Stomach (tissue), 4 donors: ENCODE results near the gene ZACN.

Experiments
- EP300 ChIP-seq: sonication (generic); formaldehyde crosslinking; IDR thresholded peaks from one replicate; pipeline ENCODE4 v1.6.1; 2017; ENCODE audit warnings: antibody characterized with exemption
- POLR2A ChIP-seq, 4 donors: fragments of 450-650 bp; IDR thresholded peaks; one replicate each; pipeline ENCODE4 v1.6.1; 2016; ENCODE audit warnings: antibody characterized with exemption in 4 of 4, control low read depth in 2 of 4, mild to moderate bottlenecking in 1 of 4, moderate library complexity in 1 of 4
- POLR2AphosphoS5 ChIP-seq, 3 donors: sonication (generic); formaldehyde crosslinking; IDR thresholded peaks; one replicate each; pipeline ENCODE4 v1.6.1; 2016; ENCODE audit warnings: antibody characterized with exemption in 3 of 3
- TF ChIP-seq, protein P1 (sequence below), 7 experiments: fragments of 450-650 bp in 4 of 7; fragments of 200-600 bp in 3 of 7; sonication (generic) in 3 of 7; IDR thresholded peaks; one replicate each; pipeline ENCODE4 v1.5.1; 2016 to 2019; ENCODE audit warnings: antibody characterized with exemption in 7 of 7, control low read depth in 2 of 7, mild to moderate bottlenecking in 1 of 7

DNA sequence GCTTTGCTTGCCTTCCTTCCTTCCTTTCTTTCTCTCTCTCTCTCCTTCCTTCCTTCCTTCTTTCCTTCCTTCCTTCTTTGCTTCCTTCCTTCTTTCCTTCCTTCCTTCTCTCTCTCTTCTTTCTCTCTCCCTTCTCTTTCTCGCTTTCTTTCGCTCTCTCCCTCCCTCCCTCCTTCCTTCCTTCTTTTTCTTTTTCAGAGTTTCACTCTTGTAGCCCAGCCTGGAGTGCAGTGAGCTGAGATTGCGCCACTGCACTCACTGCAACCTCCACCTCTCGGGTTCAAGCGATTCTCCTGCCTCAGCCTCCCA lies 44.2 kb downstream of the ZACN start:
- TF ChIP-seq, protein P1, sequence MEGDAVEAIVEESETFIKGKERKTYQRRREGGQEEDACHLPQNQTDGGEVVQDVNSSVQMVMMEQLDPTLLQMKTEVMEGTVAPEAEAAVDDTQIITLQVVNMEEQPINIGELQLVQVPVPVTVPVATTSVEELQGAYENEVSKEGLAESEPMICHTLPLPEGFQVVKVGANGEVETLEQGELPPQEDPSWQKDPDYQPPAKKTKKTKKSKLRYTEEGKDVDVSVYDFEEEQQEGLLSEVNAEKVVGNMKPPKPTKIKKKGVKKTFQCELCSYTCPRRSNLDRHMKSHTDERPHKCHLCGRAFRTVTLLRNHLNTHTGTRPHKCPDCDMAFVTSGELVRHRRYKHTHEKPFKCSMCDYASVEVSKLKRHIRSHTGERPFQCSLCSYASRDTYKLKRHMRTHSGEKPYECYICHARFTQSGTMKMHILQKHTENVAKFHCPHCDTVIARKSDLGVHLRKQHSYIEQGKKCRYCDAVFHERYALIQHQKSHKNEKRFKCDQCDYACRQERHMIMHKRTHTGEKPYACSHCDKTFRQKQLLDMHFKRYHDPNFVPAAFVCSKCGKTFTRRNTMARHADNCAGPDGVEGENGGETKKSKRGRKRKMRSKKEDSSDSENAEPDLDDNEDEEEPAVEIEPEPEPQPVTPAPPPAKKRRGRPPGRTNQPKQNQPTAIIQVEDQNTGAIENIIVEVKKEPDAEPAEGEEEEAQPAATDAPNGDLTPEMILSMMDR (IDR thresholded peaks at IDR 0.05): no peak
- TF ChIP-seq POLR2A (IDR thresholded peaks at IDR 0.05): no peak
- TF ChIP-seq EP300: no peak
- no peak for TF ChIP-seq POLR2AphosphoS5 (IDR thresholded peaks at IDR 0.05)
